ENCODE measurements around the gene SH3PXD2A. TPM values are rescaled to one million over a fixed set of nuclear protein-coding genes. Genes with fewer than 3 reads are reported as not detected.

SH3PXD2A gene
- total and polyA plus RNA-seq, 2 of the 4 experiments (the other 2 are of a cell fraction), result 6.3 to 23.0 TPM

- H3K4ac ChIP-seq (ENCODE audit: low read depth, low read length), result no peak overlapping the region
- H3K23ac ChIP-seq (ENCODE audit: low read depth, low read length), result no peak overlapping the region
- peak overlapping the region; percentile 50 for H2AK9ac ChIP-seq (replicated peaks; ENCODE audit: low read depth, low read length, poor library complexity)
- H3K4me1 ChIP-seq (ENCODE audit: control insufficient read depth, insufficient read depth, low read length), result peaks cover 3% of the 10 kb centered on the region
- in situ Hi-C loops (cut with MboI; ENCODE audit: low sequenced_read_pairs), result loop anchor here (25.0 kb wide), 2 partner anchors 308 to 508 kb away; no protein-coding TSS in a partner anchor
- ATAC-seq (ENCODE audit: low read depth) (no peak), DNase-seq (no peak)
- H4K91ac ChIP-seq (ENCODE audit: insufficient read depth, low read depth, low read length), result no peak overlapping the region
- H2BK20ac ChIP-seq (ENCODE audit: low read depth, low read length), result no peak overlapping the region
- H3K27ac ChIP-seq (ENCODE audit: insufficient read depth, low read length), result no peak overlapping the region
- no peak for TF ChIP-seq CHD1 (IDR thresholded peaks at IDR 0.05; ENCODE audit: low read depth, low read length)
- no peak for TF ChIP-seq MAZ (IDR thresholded peaks at IDR 0.05; ENCODE audit: borderline replicate concordance, low read depth, low read length)
- no peak overlapping the region for H4K5ac ChIP-seq (ENCODE audit: low read depth, low read length)
- ChIA-PET CTCF (interaction anchor here (0.7 to 1.4 kb wide), 2 partner anchors 8 to 16 kb away, joined by 3 to 4 read pairs; no protein-coding TSS in a partner anchor), POLR2A (ENCODE audit: unreplicated experiment) (interaction anchor here (0.5 kb wide), 1 partner anchor 60 kb away, joined by 12 read pairs; no protein-coding TSS in a partner anchor)
- no peaks in the 10 kb centered on the region for H4K20me1 ChIP-seq (ENCODE audit: insufficient read depth, low read length)
- H3K18ac ChIP-seq (ENCODE audit: low read depth, low read length), result no peak overlapping the region
- no peak overlapping the region for H2AK5ac ChIP-seq (ENCODE audit: low read depth, low read length)
- no peak overlapping the region for H2BK5ac ChIP-seq (ENCODE audit: low read depth, low read length, poor library complexity, severe bottlenecking)
- H3K14ac ChIP-seq (replicated peaks; ENCODE audit: low read depth, low read length), result no peak overlapping the region
- H2BK15ac ChIP-seq (ENCODE audit: low read depth, low read length), result no peak overlapping the region
- no peak overlapping the region for H3K4me2 ChIP-seq (ENCODE audit: low read depth, low read length)
- H2BK120ac ChIP-seq (ENCODE audit: low read depth, low read length), result no peak overlapping the region
- no peak overlapping the region for H3K4me3 ChIP-seq (ENCODE audit: insufficient read depth, low read depth, low read length)
- 86% methylated on average over 4 of the region's 13 CpGs; no CpG with 5 or more reads in 1 of the 2 experiments for WGBS, 2 experiments (ENCODE audit: extremely low coverage in 2 of 2, insufficient read length in 1 of 2)
- peaks cover 0 to 4% of the 10 kb centered on the region in 2 experiments; a peak in 1 of 4 replicates for H3K79me1 ChIP-seq (ENCODE audit: low read depth in 1 of 2, low read length in 2 of 2)
- no peaks in the 10 kb centered on the region for H3K27me3 ChIP-seq (ENCODE audit: control insufficient read depth, insufficient read depth, low read length)
- H3K56ac ChIP-seq (ENCODE audit: extremely low read depth, insufficient read depth, low read length), result no peak overlapping the region
- no peaks in the 10 kb centered on the region for H3K9me3 ChIP-seq (ENCODE audit: control insufficient read depth, insufficient read depth, low read length)
- no peaks in the 10 kb centered on the region for H3K36me3 ChIP-seq (ENCODE audit: control insufficient read depth, insufficient read depth, low read length)
- no peak overlapping the region for H2AFZ ChIP-seq (replicated peaks; ENCODE audit: low read length, poor library complexity)
- intact Hi-C loops (cut with micrococcal nuclease), result no loop called here
- no TSS peak for BruUV-seq (replicated peaks)
- H3K9me1 ChIP-seq (ENCODE audit: insufficient read depth, low read length), result peaks cover 6% of the 10 kb centered on the region; the same call in 1 of the 2 replicates
- no peak overlapping the region; the same call in 1 of the 2 replicates for H3K9ac ChIP-seq (ENCODE audit: low read depth, low read length)
- dilution Hi-C loops (cut with HindIII; ENCODE audit: low sequenced_read_pairs, unreplicated experiment), result loop anchor here (25.0 kb wide), 1 partner anchor 158 kb away; the partner anchor contains the start of gene SH3PXD2A
- no peak overlapping the region for H4K8ac ChIP-seq (ENCODE audit: low read depth in 2 of 2, low read length in 2 of 2)
Measured at GRCh38 chr10:103703941-103704919, 151.1 kb downstream of the SH3PXD2A start.
